ENCODE measurements around the gene EFTUD2.

DNA sequence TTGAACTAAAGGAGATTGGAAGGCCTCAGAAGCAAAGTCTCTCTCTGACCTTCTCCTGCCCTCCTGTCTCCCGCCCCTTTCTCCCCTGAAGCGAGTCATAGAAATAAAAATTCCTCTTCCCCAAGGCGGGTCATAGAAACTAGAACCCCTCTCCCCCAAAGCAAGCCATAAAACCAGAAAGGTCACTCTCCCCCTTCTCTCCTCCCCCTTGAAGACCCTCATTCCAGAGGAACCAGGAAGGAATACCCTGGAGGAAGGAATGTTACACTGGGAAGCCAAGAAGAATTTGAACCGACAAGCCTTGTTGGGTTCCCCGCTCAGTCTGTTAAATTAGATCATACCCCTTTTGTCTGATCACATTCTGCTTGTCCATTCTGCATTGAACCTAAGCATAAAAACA lies 66.4 kb downstream of the EFTUD2 start:
- TF ChIP-seq EZH2phosphoT487 (IDR thresholded peaks at IDR 0.05; ENCODE audit: insufficient read depth, low read depth) (no peak), EZH2 (IDR thresholded peaks at IDR 0.05; ENCODE audit: insufficient read depth, poor library complexity, severe bottlenecking) (no peak)

All from GM23248 (cell line).